Fibroblast of skin of left quadriceps (primary cell): ENCODE measurements around the gene KRTAP1-5.
"Not testable (repeated sequence)": the region's sequence is repeated elsewhere in the genome, so short reads cannot be mapped to it uniquely, and the experiment has no call there.

Source experiments
- DNase-seq, 2 experiments: peaks; one replicate each; pipeline ENCODE4 v3.0.0-alpha.2; 2013; ENCODE audit warnings: low read depth in 2 of 2

KRTAP1-5 gene

GRCh38 chr17:41048441-41048840 lies 21.4 kb upstream of the KRTAP1-5 start:
- no peak for DNase-seq

DNA sequence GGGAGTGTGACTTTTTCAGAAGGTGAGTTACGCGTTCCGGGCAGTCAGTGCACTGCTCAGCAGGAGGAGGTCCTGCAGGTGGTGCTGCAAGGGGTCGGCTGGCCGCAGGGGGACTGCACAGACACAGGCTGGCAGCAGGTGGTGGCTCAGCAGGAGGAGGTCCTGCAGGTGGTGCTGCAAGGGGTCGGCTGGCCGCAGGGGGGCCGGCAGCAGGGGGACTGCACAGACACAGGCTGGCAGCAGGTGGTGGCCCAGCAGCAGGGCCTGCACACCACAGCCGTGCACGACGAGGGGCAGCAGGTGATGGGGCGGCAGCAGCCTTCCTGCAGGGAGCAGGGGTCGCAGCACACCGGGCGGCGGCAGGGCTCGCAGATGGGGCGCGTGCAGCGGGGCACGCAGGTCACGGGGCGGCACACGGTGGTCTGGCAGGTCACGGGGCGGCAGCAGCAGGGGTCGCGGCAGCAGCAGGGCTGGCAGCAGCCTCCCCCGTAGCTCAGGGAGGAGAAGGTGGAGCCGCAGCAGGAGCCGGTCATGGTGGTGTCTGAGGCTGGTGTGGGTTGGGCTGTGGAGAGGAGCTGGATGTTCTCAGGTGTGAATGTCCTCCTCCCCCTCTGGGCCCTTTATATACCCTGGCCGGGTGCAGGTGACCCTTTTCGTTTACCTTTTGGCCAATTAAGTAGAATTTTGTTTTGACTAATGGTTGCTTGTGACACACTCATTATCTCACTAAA lies 19.9 kb upstream of the KRTAP1-5 start, which contains the start of gene KRTAP2-1:
TSS of gene KRTAP2-1 (minus strand) at position 582 of the 731 bp plus-strand sequence. CDS start at position 533, 49 bp downstream.
- not testable (repeated sequence) for DNase-seq

DNA sequence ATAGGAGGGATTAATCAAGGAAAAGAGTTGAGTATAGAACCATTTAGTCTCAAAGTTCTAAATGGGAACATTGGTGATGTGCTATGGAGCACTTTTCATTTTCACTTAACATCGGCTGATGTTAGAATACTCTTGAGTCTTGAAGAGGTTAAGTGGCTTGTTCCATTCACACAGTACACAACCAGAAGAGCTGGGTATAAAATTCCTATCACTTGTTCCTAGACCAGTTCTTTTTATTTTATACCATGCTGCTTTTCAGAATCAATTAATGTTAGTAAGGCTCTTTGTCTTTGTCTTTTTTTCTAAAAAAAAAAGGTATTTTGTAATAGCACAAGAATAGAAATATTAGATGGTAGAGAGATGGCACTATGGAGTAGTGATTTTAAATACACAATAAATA lies 15.9 kb upstream of the KRTAP1-5 start:
- no peak for DNase-seq

- not testable (repeated sequence) for DNase-seq
These were observed 14.0 kb upstream of the KRTAP1-5 start, which contains the start of gene KRTAP1-1 for GRCh38 chr17:41040783-41041571. Gene KRTAP1-1, minus strand, starts transcription at chr17:41041450. Its CDS starts 53 bp downstream, at chr17:41041397.

GRCh38 chr17:41037853-41038350 lies 10.9 kb upstream of the KRTAP1-5 start:
- no peak for DNase-seq

DNA sequence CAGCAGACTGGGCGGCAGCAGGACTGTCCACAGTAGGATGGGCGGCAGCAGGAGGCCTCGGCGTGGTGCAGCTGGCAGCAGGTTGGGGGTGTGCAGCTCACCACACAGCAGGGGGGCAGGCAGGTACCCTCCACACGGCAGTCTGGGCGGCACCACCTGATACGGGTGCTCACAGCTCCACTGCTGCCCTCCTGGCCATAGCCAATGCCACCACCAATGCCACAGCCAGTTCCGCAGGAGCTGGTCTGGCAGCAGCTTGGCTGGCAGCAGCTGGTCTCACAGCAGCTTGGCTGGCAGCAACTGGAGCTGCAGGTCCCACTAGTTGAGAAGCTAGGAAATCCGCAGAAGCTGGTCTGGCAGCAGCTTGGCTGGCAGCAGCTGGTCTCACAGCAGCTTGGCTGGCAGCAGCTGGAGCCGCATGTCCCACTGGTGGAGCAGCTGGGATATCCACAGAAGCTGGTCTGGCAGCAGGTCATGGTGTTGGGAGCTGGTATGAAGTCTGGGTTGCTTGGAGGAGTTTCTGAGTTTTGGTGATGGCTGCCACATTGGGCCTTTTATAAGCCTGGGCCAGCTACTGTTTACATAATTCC lies 7.4 kb upstream of the KRTAP1-5 start, which contains the start of gene KRTAP1-3:
TSS of gene KRTAP1-3 (minus strand) at position 529 of the 590 bp plus-strand sequence. CDS start at position 476, 53 bp downstream.
- DNase-seq, result not testable (repeated sequence)

DNA sequence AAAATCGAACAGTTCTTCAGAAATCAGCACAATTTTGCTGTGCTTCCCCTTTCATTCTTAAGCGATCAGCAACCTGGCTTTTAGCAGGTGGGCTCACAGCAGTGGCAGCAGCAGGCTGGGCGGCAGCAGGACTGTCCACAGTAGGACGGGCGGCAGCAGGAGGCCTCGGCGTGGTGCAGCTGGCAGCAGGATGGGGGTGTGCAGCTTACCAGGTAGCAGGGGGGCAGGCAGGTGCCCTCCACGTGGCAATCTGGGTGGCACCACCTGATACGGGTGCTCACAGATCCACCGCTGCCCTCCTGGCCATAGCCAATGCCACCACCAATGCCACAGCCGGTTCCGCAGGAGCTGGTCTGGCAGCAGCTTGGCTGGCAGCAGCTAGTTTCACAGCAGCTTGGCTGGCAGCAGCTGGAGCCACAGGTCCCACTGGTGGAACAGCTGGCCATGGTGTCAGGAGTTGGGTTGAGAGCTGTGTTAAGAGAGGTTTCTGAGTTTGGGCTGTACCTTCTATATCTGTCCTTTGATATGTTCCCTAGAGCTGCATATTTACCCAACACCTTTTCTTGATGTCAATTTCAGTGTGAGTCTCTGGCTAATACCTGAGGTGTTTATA lies 2.7 kb upstream of the KRTAP1-5 start, which contains the start of gene KRTAP1-4:
TSS of gene KRTAP1-4 (minus strand) at position 563 of the 613 bp plus-strand sequence. CDS start at position 446, 117 bp downstream.
- DNase-seq, result no peak

DNA sequence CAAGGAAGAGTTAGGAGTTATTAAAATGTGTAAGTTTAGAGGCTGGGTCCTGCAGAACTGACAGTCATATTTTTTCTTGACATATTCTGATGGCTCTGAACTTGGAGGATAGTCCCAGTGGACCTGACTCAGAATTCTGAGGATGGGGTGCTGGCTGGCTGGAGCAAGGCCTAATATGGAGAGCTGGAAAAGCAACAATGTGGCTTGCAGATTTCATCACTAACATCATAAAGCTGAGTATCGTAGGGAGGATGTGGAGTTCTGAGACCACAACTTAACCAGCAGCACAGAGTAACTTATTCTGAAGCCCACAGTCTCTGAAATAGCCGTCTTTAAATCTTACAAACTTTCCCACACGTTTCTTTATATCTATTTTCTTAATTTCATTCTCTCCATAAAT lies 2.3 kb downstream of the KRTAP1-5 start:
- peak; percentile 65 to 66 for DNase-seq

DNA sequence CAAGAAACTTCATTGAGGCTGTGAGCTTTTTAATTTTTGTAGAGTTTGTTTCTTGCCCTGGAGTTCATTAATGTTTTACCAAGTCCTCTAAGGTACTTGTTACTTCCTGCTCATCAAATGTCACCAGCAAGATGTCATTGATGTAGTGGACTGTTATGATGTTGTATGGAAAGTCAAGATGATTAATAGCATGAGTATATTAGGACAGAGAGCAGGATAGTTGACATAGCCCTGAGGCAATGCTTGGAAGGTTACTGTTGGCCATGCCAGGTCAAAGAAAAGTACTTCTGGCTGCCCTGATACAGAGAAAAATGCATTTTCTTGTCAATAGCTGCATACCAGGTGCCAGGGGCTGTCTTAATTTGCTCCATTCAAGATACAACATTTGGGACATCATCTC lies 6.7 kb downstream of the KRTAP1-5 start:
- no peak for DNase-seq

- no peak for DNase-seq
These were observed 7.6 kb downstream of the KRTAP1-5 start for GRCh38 chr17:41019415-41019814.

DNA sequence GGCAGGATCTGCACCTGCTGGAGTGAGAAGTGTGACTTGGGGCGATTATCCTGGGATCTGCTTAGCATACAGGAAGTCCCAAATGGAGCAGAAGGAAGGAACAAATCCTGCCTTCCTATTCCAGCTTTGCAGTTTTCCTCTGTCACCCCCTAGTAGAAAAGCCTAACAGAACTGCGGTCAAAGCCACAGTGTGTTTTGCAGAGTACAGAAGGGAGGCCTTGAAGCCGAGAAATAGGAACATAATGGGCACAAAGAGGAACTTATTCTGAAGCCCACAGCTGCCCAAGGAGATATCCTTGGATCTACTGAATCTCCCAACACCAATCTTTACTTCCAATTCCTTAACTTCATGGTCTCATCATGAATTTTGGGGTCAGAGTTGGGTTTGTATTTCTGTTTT lies 8.5 kb downstream of the KRTAP1-5 start:
- DNase-seq, result no peak

- no peak for DNase-seq
These were observed 10.3 kb downstream of the KRTAP1-5 start for GRCh38 chr17:41016578-41017215.

GRCh38 chr17:41015454-41015853 lies 11.6 kb downstream of the KRTAP1-5 start:
- no peak for DNase-seq

DNA sequence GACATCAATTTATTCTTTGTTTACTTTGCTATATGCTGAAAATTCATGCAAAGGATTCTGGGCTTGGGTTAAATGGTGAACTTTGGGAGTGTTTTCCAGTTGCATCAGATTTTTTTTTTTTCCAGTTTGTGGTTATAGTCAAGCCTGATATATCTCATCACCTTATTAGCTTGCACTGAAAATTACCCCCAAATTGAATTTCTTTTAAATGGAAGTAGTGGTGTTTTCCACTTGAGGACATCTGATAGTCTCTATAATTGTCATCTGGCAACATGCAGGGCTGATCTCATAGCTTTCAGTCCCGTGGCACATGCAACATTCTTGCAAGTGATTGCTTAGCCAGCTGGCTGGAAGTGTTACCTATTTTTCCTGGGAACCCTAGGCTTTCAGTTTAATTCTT lies 13.4 kb downstream of the KRTAP1-5 start:
- peak; percentile 72 to 75 for DNase-seq

DNA sequence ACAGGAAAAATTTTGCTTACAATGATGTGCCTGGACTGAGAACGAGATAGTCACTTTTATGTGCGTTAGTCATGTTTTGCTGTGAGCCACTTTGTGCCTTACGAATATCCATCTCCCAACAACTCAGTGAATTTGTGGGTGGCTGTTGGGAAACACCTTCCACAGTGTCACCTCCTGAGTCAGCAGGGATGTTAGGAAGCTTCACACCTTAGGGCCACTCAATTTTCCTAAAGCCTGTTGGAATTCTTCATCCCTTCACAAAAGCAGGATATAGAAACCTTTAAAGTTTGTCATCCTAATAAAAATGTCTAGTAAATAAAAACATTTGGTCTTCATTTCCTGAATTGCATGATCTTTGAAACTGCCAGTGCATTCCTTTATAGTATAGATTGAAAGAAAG lies 13.8 kb downstream of the KRTAP1-5 start:
- DNase-seq, result no peak

DNA sequence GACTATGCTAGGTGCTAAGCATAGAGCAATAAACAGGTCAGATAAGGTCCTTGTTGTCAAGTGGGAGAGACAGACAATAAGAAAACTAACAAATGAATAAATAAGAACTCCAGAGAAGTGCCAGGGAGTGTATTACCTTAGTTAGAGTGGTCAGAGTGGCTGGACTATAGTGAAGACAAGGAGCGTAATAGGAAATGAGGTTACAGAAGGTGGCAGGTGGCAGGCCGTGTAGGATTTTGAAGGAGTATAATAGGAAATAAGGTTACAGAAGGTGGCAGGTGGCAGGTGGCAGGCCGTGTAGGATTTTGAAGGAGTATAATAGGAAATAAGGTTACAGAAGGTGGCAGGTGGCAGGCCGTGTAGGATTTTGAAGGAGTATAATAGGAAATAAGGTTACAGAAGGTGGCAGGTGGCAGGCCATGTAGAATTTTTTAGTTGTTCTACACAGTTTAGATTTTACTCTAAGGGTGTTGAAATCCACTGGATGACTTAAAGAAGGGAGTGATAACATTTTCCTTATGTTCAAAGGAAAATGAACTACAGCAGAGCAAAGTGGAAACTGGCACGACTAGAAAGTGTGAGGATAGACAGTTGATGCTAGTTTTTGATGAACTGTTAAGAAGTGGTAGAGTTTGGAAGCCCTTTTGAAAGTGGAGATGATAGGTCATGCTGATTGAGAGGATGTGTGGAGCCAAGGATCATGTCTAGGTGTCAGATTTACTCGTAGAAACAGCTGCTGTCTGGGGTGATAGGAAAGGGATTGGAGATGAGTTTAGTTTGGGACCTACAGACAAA lies 14.5 kb downstream of the KRTAP1-5 start:
- no peak for DNase-seq

GRCh38 chr17:41010441-41010840 lies 16.6 kb downstream of the KRTAP1-5 start:
- DNase-seq, result no peak

- DNase-seq, result no peak
These were observed 17.1 kb downstream of the KRTAP1-5 start for GRCh38 chr17:41009936-41010335.

GRCh38 chr17:41009301-41009760 lies 17.7 kb downstream of the KRTAP1-5 start:
- no peak for DNase-seq

DNA sequence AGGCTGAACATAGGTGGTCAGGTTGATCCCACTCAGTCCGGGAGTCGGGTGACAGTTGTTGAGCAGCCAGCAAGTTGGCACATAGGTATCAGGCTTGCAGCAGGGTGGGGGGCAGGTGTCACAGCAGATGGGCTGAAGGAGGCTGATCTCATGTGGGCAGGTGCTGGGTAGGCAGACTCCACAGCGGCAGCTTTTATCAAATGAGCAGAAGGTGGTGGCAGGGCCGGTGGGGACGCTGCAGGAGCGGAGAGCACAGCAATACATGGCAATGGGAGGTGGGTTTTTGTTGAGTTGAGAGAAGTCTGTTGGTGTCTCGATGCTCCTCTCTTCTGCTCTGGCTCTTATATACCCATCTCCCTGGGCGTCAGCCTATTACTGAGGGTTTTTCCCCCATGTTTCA lies 18.2 kb downstream of the KRTAP1-5 start, which contains the start of gene KRTAP3-1:
TSS of gene KRTAP3-1 (minus strand) at position 318 of the 400 bp plus-strand sequence. CDS start at position 264, 54 bp downstream.
- DNase-seq, result no peak
